HepG2 (cell line): ENCODE measurements around the gene PRR35. TPM values are rescaled to one million over a fixed set of nuclear protein-coding genes. Genes with fewer than 3 reads are reported as not detected.

Experiments used
- HOXA5 ChIP-seq: sonication (generic); formaldehyde crosslinking; IDR thresholded peaks from 2 replicates; pipeline ENCODE4 v1.4.0; 2020; ENCODE audit warnings: missing genetic modification reagents
- IRF2 ChIP-seq: IDR thresholded peaks from 2 replicates; pipeline ENCODE4 v1.6.1; 2018; ENCODE audit warnings: missing genetic modification reagents, missing compliant biosample characterization
- KDM1A ChIP-seq: IDR thresholded peaks from 2 replicates; pipeline ENCODE4 v1.6.1; 2016; ENCODE audit warnings: missing compliant biosample characterization
- KLF13 ChIP-seq: sonication (generic); formaldehyde crosslinking; IDR thresholded peaks from 2 replicates; pipeline ENCODE4 v1.4.0; 2020; ENCODE audit warnings: mild to moderate bottlenecking, missing genetic modification reagents
- KMT2B ChIP-seq: IDR thresholded peaks from 2 replicates; pipeline ENCODE4 v1.6.1; 2016; ENCODE audit warnings: missing genetic modification reagents, missing compliant biosample characterization
- MZF1 ChIP-seq: sonication (generic); formaldehyde crosslinking; IDR thresholded peaks from 2 replicates; pipeline ENCODE4 v1.8.1; 2023; ENCODE audit warnings: mild to moderate bottlenecking, missing genetic modification reagents, borderline replicate concordance
- NRL ChIP-seq: sonication (generic); formaldehyde crosslinking; IDR thresholded peaks from 2 replicates; pipeline ENCODE4 v1.5.0; 2020; ENCODE audit warnings: missing genetic modification reagents, mild to moderate bottlenecking, moderate library complexity, borderline replicate concordance
- REXO4 ChIP-seq: sonication (generic); formaldehyde crosslinking; IDR thresholded peaks from 2 replicates; pipeline ENCODE4 v1.8.0; 2022; ENCODE audit warnings: missing genetic modification reagents, mild to moderate bottlenecking, borderline replicate concordance
- RFXANK ChIP-seq: IDR thresholded peaks from 2 replicates; pipeline ENCODE4 v1.6.1; 2016
- SIX4 ChIP-seq: sonication (generic); formaldehyde crosslinking; IDR thresholded peaks from 2 replicates; pipeline ENCODE4 v1.4.0; 2020; ENCODE audit warnings: missing genetic modification reagents
- SOX6 ChIP-seq, 2 experiments: fragments of 450-650 bp in 1 of 2; sonication (generic) in 1 of 2; formaldehyde crosslinking in 1 of 2; IDR thresholded peaks; 2 replicates each; pipeline versions ENCODE4 v1.4.0 to v1.6.1; 2017 to 2020; ENCODE audit warnings: antibody characterized with exemption in 1 of 2, mild to moderate bottlenecking in 1 of 2, missing genetic modification reagents in 1 of 2
- U2AF1 ChIP-seq: fragments of 200-400 bp; formaldehyde crosslinking; optimal IDR thresholded peaks from 2 replicates; pipeline ENCODE3; 2017; ENCODE audit warnings: mild to moderate bottlenecking, low read depth, low read length
- YEATS4 ChIP-seq: sonication (generic); formaldehyde crosslinking; IDR thresholded peaks from 2 replicates; pipeline ENCODE4 v1.4.0; 2020; ENCODE audit warnings: missing genetic modification reagents, borderline replicate concordance
- ZNF124 ChIP-seq: sonication (generic); formaldehyde crosslinking; IDR thresholded peaks from 2 replicates; pipeline ENCODE4 v1.4.0; 2020; ENCODE audit warnings: missing genetic modification reagents
- ZNF564 ChIP-seq: sonication (generic); formaldehyde crosslinking; IDR thresholded peaks from 2 replicates; pipeline ENCODE4 v1.8.1; 2023; ENCODE audit warnings: mild to moderate bottlenecking, missing genetic modification reagents
- ZNF672 ChIP-seq: sonication (generic); formaldehyde crosslinking; IDR thresholded peaks from 2 replicates; pipeline ENCODE4 v1.8.1; 2022; ENCODE audit warnings: missing genetic modification reagents
- ZNF7 ChIP-seq: IDR thresholded peaks from 2 replicates; pipeline ENCODE4 v1.6.1; 2016; ENCODE audit warnings: missing biosample characterization, missing genetic modification reagents
- ZNF879 ChIP-seq: sonication (generic); formaldehyde crosslinking; IDR thresholded peaks from 2 replicates; pipeline ENCODE4 v1.8.1; 2023; ENCODE audit warnings: missing genetic modification reagents
- polyA plus RNA-seq, 8 experiments: library from polyadenylated mRNA; depleted of rRNA in 3 of 8; stranded (reverse) in 7 of 8; unstranded in 1 of 8; fragments of >200 nt; fragmentation: Illumina TruSeq in 4 of 8; extraction: Trizol in 4 of 8; gene quantifications; 2 replicates each; pipeline versions ENCODE4 v1.2.1 to v1.2.3, GENCODE V29; 2011 to 2016; ENCODE audit warnings: low read depth in 4 of 8, missing spikeins in 1 of 8, mixed read lengths in 1 of 8; ENCODE audit not compliant: insufficient read depth in 1 of 8
- total RNA-seq, 5 experiments: library from RNA; depleted of rRNA; stranded (reverse); fragments of >200 nt; fragmentation: Illumina TruSeq; extraction: Trizol; gene quantifications; 2 replicates each; pipeline ENCODE4 v1.2.3, GENCODE V29; 2016; ENCODE audit warnings: low read depth in 1 of 5
- TF ChIP-seq, protein P1 (sequence below): sonication (generic); formaldehyde crosslinking; IDR thresholded peaks from 2 replicates; pipeline ENCODE4 v1.5.1; 2020; ENCODE audit warnings: missing genetic modification reagents, mild to moderate bottlenecking, borderline replicate concordance
- TF ChIP-seq, protein P2 (sequence below): sonication (generic); formaldehyde crosslinking; conservative IDR thresholded peaks from 2 replicates; pipeline ENCODE4 v1.4.0; 2020; ENCODE audit warnings: missing genetic modification reagents
- TF ChIP-seq, protein P3 (sequence below): sonication (generic); formaldehyde crosslinking; IDR thresholded peaks from 2 replicates; pipeline ENCODE4 v1.4.0; 2020; ENCODE audit warnings: missing genetic modification reagents, borderline replicate concordance
- TF ChIP-seq, protein P4 (sequence below): sonication (generic); formaldehyde crosslinking; IDR thresholded peaks from 2 replicates; pipeline ENCODE4 v1.5.1; 2020; ENCODE audit warnings: mild to moderate bottlenecking, moderate library complexity, missing genetic modification reagents
- TF ChIP-seq, protein P5 (sequence below): sonication (generic); formaldehyde crosslinking; IDR thresholded peaks from 2 replicates; pipeline ENCODE4 v1.5.0; 2020; ENCODE audit warnings: missing genetic modification reagents

Gene PRR35
- total and polyA plus RNA-seq, 2 of the 13 experiments (the other 11 are each of a cell fraction or from before 2014, with no cell fraction given): 0.07 to 0.16 TPM

DNA sequence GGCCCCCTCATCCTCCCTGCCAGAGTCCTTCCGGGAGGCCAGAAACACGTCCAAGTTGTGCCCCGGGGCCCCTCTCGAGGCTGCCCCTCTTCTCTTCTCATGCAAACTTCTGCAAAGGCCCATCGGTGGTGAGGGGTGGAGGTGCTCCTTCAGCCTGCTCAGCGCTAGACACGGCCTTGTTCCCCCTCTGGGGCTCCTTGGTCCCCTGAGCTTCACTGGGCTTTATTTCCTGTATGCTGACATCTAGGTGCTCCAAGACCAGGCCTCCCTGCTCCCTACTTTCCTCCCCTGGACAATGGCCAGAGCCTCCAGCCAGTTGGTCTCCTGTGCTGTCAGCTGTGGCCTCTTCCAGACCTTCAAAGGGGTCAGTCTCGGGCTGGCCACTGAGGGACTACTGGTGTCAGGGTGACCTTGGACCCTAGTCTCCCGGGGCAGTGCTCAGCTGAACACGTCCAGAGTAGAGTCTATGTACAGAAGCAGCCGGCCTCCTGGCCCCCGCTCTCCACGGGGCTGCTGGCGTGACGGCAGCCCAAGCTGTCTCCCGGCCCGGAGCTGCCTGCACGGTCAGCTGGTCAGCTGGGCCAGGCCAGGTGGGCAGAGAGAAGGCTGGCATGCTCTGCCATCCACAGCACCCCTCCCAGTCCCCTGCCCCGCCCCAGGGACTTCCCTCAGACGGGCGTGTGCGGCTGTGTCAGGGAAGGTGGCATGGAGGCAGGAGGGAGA is 1.7 kb upstream of the PRR35 start (continued):
- no peak for TF ChIP-seq NRL (CRISPR knock-in tag)
- TF ChIP-seq U2AF1: no peak
- TF ChIP-seq KDM1A (CRISPR knock-in tag): 0 out of 2 replicates have a peak, but pooled peaks have one; percentile 50
- peak; percentile 71; the same call in 1 of the 2 replicates for TF ChIP-seq IRF2 (CRISPR knock-in tag)
- no peak for TF ChIP-seq SOX6 (IDR thresholded peaks at IDR 0.05)
- TF ChIP-seq SOX6 (CRISPR knock-in tag; IDR thresholded peaks at IDR 0.05): peak; percentile 86
- TF ChIP-seq YEATS4: no peak
- no peak for TF ChIP-seq ZNF672 (CRISPR knock-in tag)
- TF ChIP-seq, protein P1, sequence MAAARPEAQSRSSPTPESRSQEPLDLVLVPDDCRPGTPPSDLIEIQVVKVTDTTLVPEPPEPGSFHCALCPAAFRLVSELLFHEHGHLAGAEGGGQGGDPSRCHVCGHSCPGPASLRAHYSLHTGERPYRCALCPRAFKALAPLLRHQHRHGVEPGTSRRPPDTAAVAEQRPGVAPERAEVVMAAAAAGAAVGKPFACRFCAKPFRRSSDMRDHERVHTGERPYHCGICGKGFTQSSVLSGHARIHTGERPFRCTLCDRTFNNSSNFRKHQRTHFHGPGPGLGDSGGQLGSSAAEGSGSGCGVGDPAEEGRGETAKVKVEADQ (CRISPR knock-in tag): 0 out of 2 replicates have a peak, but pooled peaks have one; percentile 79
- TF ChIP-seq SIX4 (CRISPR knock-in tag): no peak
- TF ChIP-seq, protein P2, sequence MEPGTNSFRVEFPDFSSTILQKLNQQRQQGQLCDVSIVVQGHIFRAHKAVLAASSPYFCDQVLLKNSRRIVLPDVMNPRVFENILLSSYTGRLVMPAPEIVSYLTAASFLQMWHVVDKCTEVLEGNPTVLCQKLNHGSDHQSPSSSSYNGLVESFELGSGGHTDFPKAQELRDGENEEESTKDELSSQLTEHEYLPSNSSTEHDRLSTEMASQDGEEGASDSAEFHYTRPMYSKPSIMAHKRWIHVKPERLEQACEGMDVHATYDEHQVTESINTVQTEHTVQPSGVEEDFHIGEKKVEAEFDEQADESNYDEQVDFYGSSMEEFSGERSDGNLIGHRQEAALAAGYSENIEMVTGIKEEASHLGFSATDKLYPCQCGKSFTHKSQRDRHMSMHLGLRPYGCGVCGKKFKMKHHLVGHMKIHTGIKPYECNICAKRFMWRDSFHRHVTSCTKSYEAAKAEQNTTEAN: no peak
- TF ChIP-seq ZNF564 (CRISPR knock-in tag): peak; percentile 69; the same call in 1 of the 2 replicates
- TF ChIP-seq MZF1 (CRISPR knock-in tag): peak; percentile 50; the same call in 1 of the 2 replicates
- TF ChIP-seq KMT2B: no peak
- no peak for TF ChIP-seq ZNF879 (CRISPR knock-in tag)
- TF ChIP-seq RFXANK (CRISPR knock-in tag): no peak
- no peak for TF ChIP-seq HOXA5 (CRISPR knock-in tag)
- TF ChIP-seq ZNF7 (CRISPR knock-in tag): no peak
- TF ChIP-seq, protein P3, sequence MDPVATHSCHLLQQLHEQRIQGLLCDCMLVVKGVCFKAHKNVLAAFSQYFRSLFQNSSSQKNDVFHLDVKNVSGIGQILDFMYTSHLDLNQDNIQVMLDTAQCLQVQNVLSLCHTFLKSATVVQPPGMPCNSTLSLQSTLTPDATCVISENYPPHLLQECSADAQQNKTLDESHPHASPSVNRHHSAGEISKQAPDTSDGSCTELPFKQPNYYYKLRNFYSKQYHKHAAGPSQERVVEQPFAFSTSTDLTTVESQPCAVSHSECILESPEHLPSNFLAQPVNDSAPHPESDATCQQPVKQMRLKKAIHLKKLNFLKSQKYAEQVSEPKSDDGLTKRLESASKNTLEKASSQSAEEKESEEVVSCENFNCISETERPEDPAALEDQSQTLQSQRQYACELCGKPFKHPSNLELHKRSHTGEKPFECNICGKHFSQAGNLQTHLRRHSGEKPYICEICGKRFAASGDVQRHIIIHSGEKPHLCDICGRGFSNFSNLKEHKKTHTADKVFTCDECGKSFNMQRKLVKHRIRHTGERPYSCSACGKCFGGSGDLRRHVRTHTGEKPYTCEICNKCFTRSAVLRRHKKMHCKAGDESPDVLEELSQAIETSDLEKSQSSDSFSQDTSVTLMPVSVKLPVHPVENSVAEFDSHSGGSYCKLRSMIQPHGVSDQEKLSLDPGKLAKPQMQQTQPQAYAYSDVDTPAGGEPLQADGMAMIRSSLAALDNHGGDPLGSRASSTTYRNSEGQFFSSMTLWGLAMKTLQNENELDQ (CRISPR knock-in tag): no peak
- TF ChIP-seq, protein P4, sequence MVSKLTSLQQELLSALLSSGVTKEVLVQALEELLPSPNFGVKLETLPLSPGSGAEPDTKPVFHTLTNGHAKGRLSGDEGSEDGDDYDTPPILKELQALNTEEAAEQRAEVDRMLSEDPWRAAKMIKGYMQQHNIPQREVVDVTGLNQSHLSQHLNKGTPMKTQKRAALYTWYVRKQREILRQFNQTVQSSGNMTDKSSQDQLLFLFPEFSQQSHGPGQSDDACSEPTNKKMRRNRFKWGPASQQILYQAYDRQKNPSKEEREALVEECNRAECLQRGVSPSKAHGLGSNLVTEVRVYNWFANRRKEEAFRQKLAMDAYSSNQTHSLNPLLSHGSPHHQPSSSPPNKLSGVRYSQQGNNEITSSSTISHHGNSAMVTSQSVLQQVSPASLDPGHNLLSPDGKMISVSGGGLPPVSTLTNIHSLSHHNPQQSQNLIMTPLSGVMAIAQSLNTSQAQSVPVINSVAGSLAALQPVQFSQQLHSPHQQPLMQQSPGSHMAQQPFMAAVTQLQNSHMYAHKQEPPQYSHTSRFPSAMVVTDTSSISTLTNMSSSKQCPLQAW (CRISPR knock-in tag): peak; percentile 92; the same call in 1 of the 2 replicates
- TF ChIP-seq, protein P5, sequence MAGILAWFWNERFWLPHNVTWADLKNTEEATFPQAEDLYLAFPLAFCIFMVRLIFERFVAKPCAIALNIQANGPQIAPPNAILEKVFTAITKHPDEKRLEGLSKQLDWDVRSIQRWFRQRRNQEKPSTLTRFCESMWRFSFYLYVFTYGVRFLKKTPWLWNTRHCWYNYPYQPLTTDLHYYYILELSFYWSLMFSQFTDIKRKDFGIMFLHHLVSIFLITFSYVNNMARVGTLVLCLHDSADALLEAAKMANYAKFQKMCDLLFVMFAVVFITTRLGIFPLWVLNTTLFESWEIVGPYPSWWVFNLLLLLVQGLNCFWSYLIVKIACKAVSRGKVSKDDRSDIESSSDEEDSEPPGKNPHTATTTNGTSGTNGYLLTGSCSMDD: no peak
- no peak for TF ChIP-seq KLF13 (CRISPR knock-in tag)
- TF ChIP-seq ZNF124: no peak
- TF ChIP-seq REXO4 (CRISPR knock-in tag): no peak
